ENCODE measurements around the gene ALG1L2.
"Not testable (repeated sequence)": the region's sequence is repeated elsewhere in the genome, so short reads cannot be mapped to it uniquely, and the experiment has no call there.

Gene ALG1L2

GRCh38 chr3:130083363-130084090 lies 1.9 kb downstream of the ALG1L2 start:
- not testable (repeated sequence) for H3K4me1 ChIP-seq (ENCODE audit: insufficient read depth, low read length); H3K36me3 ChIP-seq (ENCODE audit: insufficient read depth, low read length); H3K9ac ChIP-seq (ENCODE audit: low read depth, low read length)

GRCh38 chr3:130084436-130084980 lies 2.9 kb downstream of the ALG1L2 start:
- H3K9me3 ChIP-seq (ENCODE audit: control insufficient read depth, insufficient read depth, low read length) = no peaks in the 10 kb centered on the region
- H3K4me1 ChIP-seq (ENCODE audit: insufficient read depth, low read length) = no peaks in the 10 kb centered on the region
- no peaks in the 10 kb centered on the region for H3K36me3 ChIP-seq (ENCODE audit: insufficient read depth, low read length)
- H3K9ac ChIP-seq (ENCODE audit: low read depth, low read length) = no peak overlapping the region

More at GRCh38 chr3:130083363-130084090, 1.9 kb downstream of the ALG1L2 start:
- not testable (repeated sequence) for H3K9me3 ChIP-seq (ENCODE audit: control insufficient read depth, insufficient read depth, low read length)

- Histone ChIP-seq H3K4me1 (ENCODE audit: insufficient read depth, low read length) (no peaks in the 10 kb centered on the region), H3K9ac (ENCODE audit: low read depth, low read length) (no peak overlapping the region), H3K36me3 (ENCODE audit: insufficient read depth, low read length) (no peaks in the 10 kb centered on the region), H3K9me3 (ENCODE audit: control insufficient read depth, insufficient read depth, low read length) (no peaks in the 10 kb centered on the region)
Observed at GRCh38 chr3:130085881-130086280, 4.2 kb downstream of the ALG1L2 start.

GRCh38 chr3:130086628-130087027 lies 5.0 kb downstream of the ALG1L2 start:
- not testable (repeated sequence) for H3K36me3 ChIP-seq (ENCODE audit: insufficient read depth, low read length); H3K9me3 ChIP-seq (ENCODE audit: control insufficient read depth, insufficient read depth, low read length); H3K4me1 ChIP-seq (ENCODE audit: insufficient read depth, low read length); H3K9ac ChIP-seq (ENCODE audit: low read depth, low read length)

- no peaks in the 10 kb centered on the region for H3K9me3 ChIP-seq (ENCODE audit: control insufficient read depth, insufficient read depth, low read length)
- H3K9ac ChIP-seq (ENCODE audit: low read depth, low read length) = no peak overlapping the region
- no peaks in the 10 kb centered on the region for H3K4me1 ChIP-seq (ENCODE audit: insufficient read depth, low read length)
- no peaks in the 10 kb centered on the region for H3K36me3 ChIP-seq (ENCODE audit: insufficient read depth, low read length)
Observed at GRCh38 chr3:130088061-130088460, 6.4 kb downstream of the ALG1L2 start.

GRCh38 chr3:130090681-130091080 lies 9.1 kb downstream of the ALG1L2 start:
- H3K9me3 ChIP-seq (ENCODE audit: control insufficient read depth, insufficient read depth, low read length); H3K9ac ChIP-seq (ENCODE audit: low read depth, low read length); H3K36me3 ChIP-seq (ENCODE audit: insufficient read depth, low read length); H3K4me1 ChIP-seq (ENCODE audit: insufficient read depth, low read length): not testable (repeated sequence)

- no peaks in the 10 kb centered on the region for H3K9me3 ChIP-seq (ENCODE audit: control insufficient read depth, insufficient read depth, low read length)
- H3K4me1 ChIP-seq (ENCODE audit: insufficient read depth, low read length) = peaks cover 4% of the 10 kb centered on the region; the same call in 1 of the 2 replicates
- no peaks in the 10 kb centered on the region for H3K36me3 ChIP-seq (ENCODE audit: insufficient read depth, low read length)
- no peak overlapping the region for H3K9ac ChIP-seq (ENCODE audit: low read depth, low read length)
Observed at GRCh38 chr3:130091958-130092357, 10.3 kb downstream of the ALG1L2 start.

- H3K4me1 ChIP-seq (ENCODE audit: insufficient read depth, low read length) = peaks cover 4% of the 10 kb centered on the region; the same call in 1 of the 2 replicates
- H3K36me3 ChIP-seq (ENCODE audit: insufficient read depth, low read length) = no peaks in the 10 kb centered on the region
- no peaks in the 10 kb centered on the region for H3K9me3 ChIP-seq (ENCODE audit: control insufficient read depth, insufficient read depth, low read length)
- H3K9ac ChIP-seq (ENCODE audit: low read depth, low read length) = no peak overlapping the region; the same call in 1 of the 2 replicates
Observed at GRCh38 chr3:130093741-130094391, 12.2 kb downstream of the ALG1L2 start.

- H3K9me3 ChIP-seq (ENCODE audit: control insufficient read depth, insufficient read depth, low read length); H3K36me3 ChIP-seq (ENCODE audit: insufficient read depth, low read length); H3K9ac ChIP-seq (ENCODE audit: low read depth, low read length); H3K4me1 ChIP-seq (ENCODE audit: insufficient read depth, low read length): not testable (repeated sequence)
Observed at GRCh38 chr3:130094491-130094941, 12.9 kb downstream of the ALG1L2 start.

GRCh38 chr3:130095858-130096257 lies 14.2 kb downstream of the ALG1L2 start:
- H3K9ac ChIP-seq (ENCODE audit: low read depth, low read length); H3K36me3 ChIP-seq (ENCODE audit: insufficient read depth, low read length); H3K4me1 ChIP-seq (ENCODE audit: insufficient read depth, low read length); H3K9me3 ChIP-seq (ENCODE audit: control insufficient read depth, insufficient read depth, low read length): not testable (repeated sequence)

GRCh38 chr3:130097096-130097495 lies 15.5 kb downstream of the ALG1L2 start:
- H3K9me3 ChIP-seq (ENCODE audit: control insufficient read depth, insufficient read depth, low read length); H3K36me3 ChIP-seq (ENCODE audit: insufficient read depth, low read length); H3K4me1 ChIP-seq (ENCODE audit: insufficient read depth, low read length); H3K9ac ChIP-seq (ENCODE audit: low read depth, low read length): not testable (repeated sequence)

- not testable (repeated sequence) for H3K9me3 ChIP-seq (ENCODE audit: control insufficient read depth, insufficient read depth, low read length); H3K4me1 ChIP-seq (ENCODE audit: insufficient read depth, low read length); H3K9ac ChIP-seq (ENCODE audit: low read depth, low read length); H3K36me3 ChIP-seq (ENCODE audit: insufficient read depth, low read length)
Observed at GRCh38 chr3:130097690-130098638, 16.3 kb downstream of the ALG1L2 start.

GRCh38 chr3:130098639-130099385 lies 17.2 kb downstream of the ALG1L2 start:
- H3K9ac ChIP-seq (ENCODE audit: low read depth, low read length); H3K36me3 ChIP-seq (ENCODE audit: insufficient read depth, low read length); H3K4me1 ChIP-seq (ENCODE audit: insufficient read depth, low read length); H3K9me3 ChIP-seq (ENCODE audit: control insufficient read depth, insufficient read depth, low read length): not testable (repeated sequence)

GRCh38 chr3:130102545-130102944 lies 20.9 kb downstream of the ALG1L2 start:
- not testable (repeated sequence) for H3K9ac ChIP-seq (ENCODE audit: low read depth, low read length); H3K4me1 ChIP-seq (ENCODE audit: insufficient read depth, low read length); H3K9me3 ChIP-seq (ENCODE audit: control insufficient read depth, insufficient read depth, low read length); H3K36me3 ChIP-seq (ENCODE audit: insufficient read depth, low read length)

All from ES-I3 (cell line).